ENCODE measurements around the gene OPN1MW. TPM values are rescaled to one million over a fixed set of nuclear protein-coding genes. Genes with fewer than 3 reads are reported as not detected.
"Not testable (repeated sequence)": the region's sequence is repeated elsewhere in the genome, so short reads cannot be mapped to it uniquely, and the experiment has no call there.

Gene OPN1MW
- total RNA-seq, 2 donors from 2014 or later: not detected

DNA sequence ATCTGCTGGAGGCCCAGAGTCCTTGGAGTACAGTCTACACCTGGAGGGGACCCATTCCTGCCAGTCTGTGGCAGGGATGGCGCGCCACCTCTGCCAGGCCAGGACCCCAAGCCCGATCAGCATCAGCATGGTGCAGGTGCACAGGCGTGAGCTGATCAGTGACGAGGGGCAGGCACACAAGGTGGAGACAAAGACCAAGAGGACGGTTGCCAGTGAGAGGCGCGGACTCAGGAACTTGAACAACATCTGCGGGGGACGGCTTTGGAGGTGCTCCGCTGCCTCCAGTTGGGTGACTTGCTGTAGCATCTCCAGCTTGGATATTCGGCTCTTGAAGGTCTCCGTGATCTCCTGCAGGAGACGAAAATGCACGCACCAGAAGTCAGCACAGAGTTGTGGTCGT, 51.2 kb downstream of the OPN1MW start:
- H3K4me1 ChIP-seq (ENCODE audit: control insufficient read depth in 1 of 2, low read depth in 2 of 2): not testable (repeated sequence)

DNA sequence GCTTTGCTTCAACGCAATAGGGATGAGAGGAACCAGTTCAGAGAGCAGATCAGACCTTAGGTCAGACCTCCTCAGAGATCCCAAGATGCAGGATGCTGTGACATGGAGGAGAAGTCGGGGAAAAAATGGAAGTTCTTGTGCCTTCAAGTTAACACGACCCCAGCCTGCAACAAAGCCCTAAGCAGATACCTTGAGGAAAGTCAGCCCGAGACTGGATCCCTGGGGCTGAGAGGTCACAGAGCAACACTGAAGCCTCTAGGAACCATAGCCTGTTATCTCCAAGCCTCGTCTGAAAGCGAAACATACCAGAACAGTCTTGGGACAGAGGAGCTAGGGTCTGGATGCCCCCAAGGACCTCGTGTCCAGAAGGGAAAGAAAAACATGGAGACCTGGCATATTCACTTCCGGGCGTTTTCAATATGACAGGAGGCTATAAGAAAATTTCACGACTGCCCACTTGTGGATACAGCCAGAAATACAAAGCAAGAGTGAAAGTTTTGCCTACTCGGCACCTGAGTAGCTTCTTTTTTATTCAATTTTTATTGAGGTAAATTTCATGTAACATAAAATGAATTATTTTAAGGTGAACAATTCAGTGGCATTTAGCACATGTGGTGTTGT, 56.7 kb downstream of the OPN1MW start:
- not testable (repeated sequence) for H3K27me3 ChIP-seq (replicated peaks; ENCODE audit: insufficient read depth); H3K4me1 ChIP-seq (ENCODE audit: control insufficient read depth in 1 of 2, low read depth in 2 of 2); ATAC-seq (ENCODE audit: insufficient number of reproducible peaks, low FRiP score, low read depth); H3K27ac ChIP-seq; DNase-seq (ENCODE audit: low spot score); H3K9me3 ChIP-seq; H3K36me3 ChIP-seq; H3K4me3 ChIP-seq

More for the DNA sequence above, 51.2 kb downstream of the OPN1MW start:
- not testable (repeated sequence) for H3K27me3 ChIP-seq (replicated peaks; ENCODE audit: insufficient read depth); H3K9me3 ChIP-seq; ATAC-seq (ENCODE audit: insufficient number of reproducible peaks, low FRiP score, low read depth); H3K27ac ChIP-seq; H3K4me3 ChIP-seq; DNase-seq (ENCODE audit: low spot score); H3K36me3 ChIP-seq

DNA sequence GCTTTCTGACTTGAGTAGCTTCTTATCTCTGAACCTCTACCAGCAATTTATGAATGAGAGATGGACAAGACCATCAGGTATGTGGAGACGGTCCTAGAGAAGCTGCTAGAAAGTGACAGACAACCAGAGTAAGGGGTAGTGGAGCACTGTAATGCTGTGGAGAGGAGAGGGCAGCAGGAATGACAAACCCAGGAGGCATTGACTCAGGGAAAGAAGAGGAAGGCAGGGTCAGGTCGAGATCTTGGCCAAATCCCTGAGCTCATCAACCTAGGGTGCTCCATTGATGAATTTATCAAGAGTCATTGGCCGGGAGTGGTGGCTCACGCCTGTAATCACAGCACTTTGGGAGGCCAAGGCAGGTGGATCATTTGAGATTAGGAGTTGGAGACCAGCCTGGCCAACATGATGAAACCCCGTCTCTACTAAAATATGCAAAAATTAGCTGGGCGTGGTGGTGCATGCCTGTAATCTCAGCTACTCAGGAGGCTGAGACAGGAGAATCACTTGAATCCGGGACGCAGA, 57.6 kb downstream of the OPN1MW start:
- not testable (repeated sequence) for H3K36me3 ChIP-seq; H3K27me3 ChIP-seq (replicated peaks; ENCODE audit: insufficient read depth); H3K27ac ChIP-seq; DNase-seq (ENCODE audit: low spot score); H3K9me3 ChIP-seq; ATAC-seq (ENCODE audit: insufficient number of reproducible peaks, low FRiP score, low read depth); H3K4me3 ChIP-seq; H3K4me1 ChIP-seq (ENCODE audit: control insufficient read depth in 1 of 2, low read depth in 2 of 2)

Other genes starting within 250 kb of the OPN1MW start
- 10 to 100 TPM; 60.1 to 66.4 TPM for gene NAA10, start 247.6 kb upstream of the OPN1MW start, total RNA-seq
- gene RENBP, start 238.0 kb upstream of the OPN1MW start, total RNA-seq: 10 to 100 TPM; 11.2 to 21.4 TPM
- 10 to 100 TPM; 51.6 to 58.9 TPM for gene HCFC1, start 210.8 kb upstream of the OPN1MW start, total RNA-seq
- 10 to 100 TPM in 1 of 2 donors, under 1 TPM in 1; 0.78 to 23.4 TPM for gene TMEM187, start 209.8 kb upstream of the OPN1MW start, total RNA-seq
- 10 to 100 TPM; 71.0 to 83.9 TPM for gene IRAK1, start 162.7 kb upstream of the OPN1MW start, total RNA-seq
- 100 to 1,000 TPM in 1 of 2 donors, 10 to 100 TPM in 1; 57.0 to 113 TPM for gene MECP2, start 84.9 kb upstream of the OPN1MW start, total RNA-seq
- gene OPN1LW, start 38.4 kb upstream of the OPN1MW start, total RNA-seq: not detected
- not detected for gene OPN1MW2, start 37.2 kb downstream of the OPN1MW start, total RNA-seq
- not detected for gene OPN1MW3, start 75.0 kb downstream of the OPN1MW start, total RNA-seq
- not detected for gene TEX28, start 112.5 kb downstream of the OPN1MW start, total RNA-seq
- under 1 TPM in 1 of 2 donors, not detected in 1; 0.42 TPM for gene TKTL1, start 113.2 kb downstream of the OPN1MW start, total RNA-seq
- gene FLNA, start 192.0 kb downstream of the OPN1MW start, total RNA-seq: over 10,000 TPM in 1 of 2 donors, 1,000 to 10,000 TPM in 1; 5,928 to 11,236 TPM
- 10 to 100 TPM; 43.8 to 74.2 TPM for gene EMD, start 196.7 kb downstream of the OPN1MW start, total RNA-seq
- 1,000 to 10,000 TPM; 2,221 to 4,479 TPM for gene RPL10, start 215.8 kb downstream of the OPN1MW start, total RNA-seq
- gene DNASE1L1, start 226.7 kb downstream of the OPN1MW start, total RNA-seq: 10 to 100 TPM; 39.9 to 41.8 TPM
- 10 to 100 TPM; 54.3 to 71.1 TPM for gene TAFAZZIN, start 228.9 kb downstream of the OPN1MW start, total RNA-seq
- 10 to 100 TPM; 40.8 to 75.7 TPM for gene ATP6AP1, start 246.1 kb downstream of the OPN1MW start, total RNA-seq

All from thoracic aorta (tissue), 2 donors.